NCI-H446 (cell line): Measurements from ENCODE around the gene JMJD1C.

ENCODE experiments used
- DNase-seq, 2 experiments: peaks; one replicate each; lab custom pipeline; 2025; lab: John Stamatoyannopoulos, UW

Gene JMJD1C

DNA sequence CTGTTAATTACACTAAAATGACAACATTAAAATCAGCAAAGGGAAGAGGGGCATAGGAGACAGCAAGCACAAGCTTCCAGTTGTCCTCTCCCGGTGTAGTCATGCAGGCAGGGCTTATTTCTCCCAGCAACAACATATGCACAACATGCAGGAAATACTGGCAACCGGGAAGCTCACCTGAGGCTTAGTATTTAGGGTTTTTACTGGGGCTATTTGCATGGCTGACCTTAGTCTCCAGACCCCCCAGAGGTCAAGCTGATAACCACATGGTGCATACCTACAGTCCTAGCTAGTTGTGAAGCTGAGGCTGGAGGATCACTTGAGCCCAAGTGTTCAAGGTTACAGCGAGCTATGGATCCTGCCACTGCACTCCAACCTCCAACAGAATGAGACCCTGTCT lies 12.8 kb upstream of the JMJD1C start:
- no peak for DNase-seq

- DNase-seq, result no peak
These were observed 12.2 kb upstream of the JMJD1C start for GRCh38 chr10:63477927-63478326.

- DNase-seq, result no peak
These were observed 8.7 kb upstream of the JMJD1C start for GRCh38 chr10:63474488-63474887.

DNA sequence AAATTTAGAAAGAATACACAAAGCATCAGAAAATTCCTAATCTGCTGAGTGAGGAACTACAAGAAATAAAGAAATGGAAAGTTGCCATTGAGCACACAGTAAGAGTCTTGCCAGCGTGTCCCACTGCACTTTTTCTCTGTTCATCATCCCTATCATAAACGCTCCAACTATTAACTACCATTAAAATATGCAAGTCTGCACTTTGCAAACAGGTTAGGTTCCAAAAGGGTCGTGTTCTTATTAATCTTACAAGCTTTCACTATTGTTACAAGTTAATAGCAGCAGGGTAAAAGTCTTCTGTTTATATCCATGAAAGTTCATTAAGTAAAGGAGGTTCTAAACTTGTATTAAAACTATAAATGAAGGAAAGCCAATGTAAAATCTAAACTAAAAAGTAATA lies 5.2 kb upstream of the JMJD1C start:
- no peak for DNase-seq

- DNase-seq, result no peak
These were observed 3.2 kb upstream of the JMJD1C start for GRCh38 chr10:63468947-63469346.

- DNase-seq, result no peak
These were observed 2.1 kb upstream of the JMJD1C start for GRCh38 chr10:63467841-63468240.

- peak in 1 of 2 experiments; percentile 45 for DNase-seq
These were observed 563 bp upstream of the JMJD1C start for GRCh38 chr10:63466144-63466935.

DNA sequence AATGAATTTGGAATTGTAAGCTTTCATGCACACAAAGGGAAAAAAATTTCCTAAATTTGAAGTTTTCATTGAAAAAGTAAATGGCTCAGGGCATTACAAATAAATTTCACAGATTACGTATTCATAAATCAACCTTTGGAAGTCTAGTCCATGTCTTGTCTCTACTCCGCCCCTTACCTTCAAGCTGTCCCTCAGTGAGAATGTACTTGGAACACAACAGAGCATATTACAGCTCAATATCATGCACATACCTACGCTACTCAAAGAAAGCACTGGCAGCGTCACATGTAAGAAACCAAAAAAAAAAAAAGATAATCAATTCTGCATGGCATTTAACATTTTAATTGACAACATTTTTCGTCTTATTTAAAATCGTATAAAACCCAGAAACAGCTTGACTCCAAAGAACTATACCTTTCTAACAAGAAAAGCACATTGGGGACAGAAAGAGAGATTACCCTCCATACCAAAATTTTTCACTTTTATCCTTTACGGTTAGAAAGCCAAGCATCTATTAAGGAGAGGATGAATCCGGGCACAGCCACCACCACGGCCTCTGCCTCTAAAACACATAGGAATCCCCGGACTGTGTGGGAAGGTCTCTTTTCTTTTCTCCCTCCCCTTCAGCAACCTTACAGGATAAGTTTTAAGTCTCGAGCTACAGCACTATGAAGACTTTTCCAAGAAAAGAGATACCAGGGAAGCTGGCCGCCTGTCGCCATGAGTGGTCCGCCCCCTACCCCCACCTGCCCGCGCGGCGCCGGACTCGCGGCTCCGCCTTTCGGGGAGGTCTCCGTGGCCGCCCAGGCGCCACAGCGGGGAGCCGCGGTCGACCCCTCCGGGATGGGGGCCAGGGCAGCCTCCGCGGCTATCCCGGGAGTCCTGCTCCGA lies 1.1 kb downstream of the JMJD1C start:
- DNase-seq, result no peak

GRCh38 chr10:63462442-63462841 lies 3.3 kb downstream of the JMJD1C start:
- no peak for DNase-seq

DNA sequence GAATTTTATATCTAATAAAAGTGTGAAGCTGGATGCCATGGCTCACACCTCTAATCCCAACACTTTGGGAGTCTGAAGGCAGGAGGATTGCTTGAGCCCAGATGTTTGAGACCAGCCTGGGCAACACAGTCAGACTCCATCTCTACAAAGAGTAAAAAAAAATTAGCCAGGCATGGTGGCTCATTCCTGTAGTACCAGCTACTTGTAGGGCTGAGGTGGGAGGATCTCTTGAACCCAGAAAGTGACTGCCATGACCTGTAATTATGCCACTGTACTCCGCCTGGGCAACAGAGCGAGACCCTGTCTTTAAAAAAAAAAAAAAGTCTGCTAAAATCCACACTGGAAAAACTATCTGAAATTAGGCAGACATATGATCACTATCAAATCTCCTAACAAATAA lies 7.6 kb downstream of the JMJD1C start:
- no peak for DNase-seq

GRCh38 chr10:63457594-63457993 lies 8.2 kb downstream of the JMJD1C start:
- no peak for DNase-seq

- DNase-seq, result peak in 1 of 2 experiments; percentile 7
These were observed 9.2 kb downstream of the JMJD1C start for GRCh38 chr10:63456437-63457210.

GRCh38 chr10:63455507-63455906 lies 10.3 kb downstream of the JMJD1C start:
- no peak for DNase-seq

GRCh38 chr10:63454631-63455030 lies 11.1 kb downstream of the JMJD1C start:
- no peak for DNase-seq

DNA sequence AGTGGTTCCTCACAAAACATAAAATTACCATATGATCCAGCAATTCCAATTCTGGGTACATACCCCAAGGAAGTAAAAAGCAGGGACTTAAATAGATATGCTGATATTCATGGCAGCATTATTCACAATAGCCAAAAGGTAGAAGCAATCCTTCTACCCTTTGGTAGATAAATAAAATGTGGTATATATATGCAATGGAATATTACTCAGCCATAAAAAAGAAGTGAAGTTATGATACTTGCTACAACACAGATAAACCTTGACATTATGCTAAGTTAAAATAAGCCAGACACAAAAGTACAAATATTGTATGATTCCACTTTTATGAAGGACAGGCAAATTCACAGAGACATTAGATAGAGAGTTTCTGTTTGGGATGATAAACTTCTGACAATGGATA lies 13.3 kb downstream of the JMJD1C start:
- DNase-seq, result no peak

DNA sequence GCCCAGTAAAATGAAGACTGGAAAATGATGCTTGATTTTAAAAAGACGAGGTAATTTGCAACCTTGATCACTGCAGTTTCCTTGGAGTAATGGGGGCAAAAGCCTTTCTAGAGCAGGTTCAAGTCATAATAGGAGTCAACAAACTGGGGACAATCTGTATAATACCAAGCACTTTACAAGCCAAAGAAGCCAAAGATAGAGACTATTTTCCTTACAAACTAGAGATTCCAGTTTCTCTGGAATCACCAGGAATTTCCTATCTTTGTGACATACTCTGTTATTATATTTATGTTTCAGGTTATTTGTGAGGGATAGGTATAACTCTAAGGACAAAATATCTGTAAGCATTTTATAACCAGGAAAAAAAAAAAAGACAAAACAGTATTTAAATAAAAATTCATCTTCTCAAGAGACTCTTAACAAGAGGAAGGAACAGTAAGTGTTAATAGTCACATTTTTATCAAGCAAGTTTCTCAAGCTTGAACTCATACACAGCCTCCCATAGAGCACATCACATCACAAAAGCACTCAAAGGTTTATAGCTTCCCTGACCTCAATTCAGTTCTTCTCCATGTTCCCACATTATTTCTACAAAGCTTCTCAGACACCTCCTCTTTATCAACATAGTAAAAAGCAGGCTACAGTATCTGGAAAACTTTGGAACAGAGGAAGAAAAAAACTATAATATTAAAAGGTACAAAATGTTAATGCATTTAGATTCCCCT lies 18.9 kb downstream of the JMJD1C start:
- DNase-seq, result no peak

DNA sequence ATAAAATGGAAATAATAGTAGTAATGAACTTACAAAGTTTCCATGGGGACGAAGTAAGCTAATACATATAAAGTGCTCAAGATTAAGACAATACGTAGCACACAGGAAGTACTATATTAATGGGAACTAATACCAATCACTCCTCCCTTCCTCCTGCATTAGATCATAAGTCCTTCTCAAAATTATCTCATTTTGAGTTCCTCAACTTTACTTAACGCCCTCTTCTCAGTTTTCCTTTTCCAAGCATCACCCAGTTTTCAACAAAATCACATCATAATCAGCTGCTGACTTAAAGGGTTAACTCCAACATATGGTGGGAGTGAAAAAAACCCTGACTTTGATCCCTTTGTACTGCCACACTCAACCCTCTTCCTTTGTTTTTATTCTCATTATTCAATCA lies 24.4 kb downstream of the JMJD1C start:
- DNase-seq, result no peak

- DNase-seq, result no peak
These were observed 26.2 kb downstream of the JMJD1C start for GRCh38 chr10:63439607-63440006.

DNA sequence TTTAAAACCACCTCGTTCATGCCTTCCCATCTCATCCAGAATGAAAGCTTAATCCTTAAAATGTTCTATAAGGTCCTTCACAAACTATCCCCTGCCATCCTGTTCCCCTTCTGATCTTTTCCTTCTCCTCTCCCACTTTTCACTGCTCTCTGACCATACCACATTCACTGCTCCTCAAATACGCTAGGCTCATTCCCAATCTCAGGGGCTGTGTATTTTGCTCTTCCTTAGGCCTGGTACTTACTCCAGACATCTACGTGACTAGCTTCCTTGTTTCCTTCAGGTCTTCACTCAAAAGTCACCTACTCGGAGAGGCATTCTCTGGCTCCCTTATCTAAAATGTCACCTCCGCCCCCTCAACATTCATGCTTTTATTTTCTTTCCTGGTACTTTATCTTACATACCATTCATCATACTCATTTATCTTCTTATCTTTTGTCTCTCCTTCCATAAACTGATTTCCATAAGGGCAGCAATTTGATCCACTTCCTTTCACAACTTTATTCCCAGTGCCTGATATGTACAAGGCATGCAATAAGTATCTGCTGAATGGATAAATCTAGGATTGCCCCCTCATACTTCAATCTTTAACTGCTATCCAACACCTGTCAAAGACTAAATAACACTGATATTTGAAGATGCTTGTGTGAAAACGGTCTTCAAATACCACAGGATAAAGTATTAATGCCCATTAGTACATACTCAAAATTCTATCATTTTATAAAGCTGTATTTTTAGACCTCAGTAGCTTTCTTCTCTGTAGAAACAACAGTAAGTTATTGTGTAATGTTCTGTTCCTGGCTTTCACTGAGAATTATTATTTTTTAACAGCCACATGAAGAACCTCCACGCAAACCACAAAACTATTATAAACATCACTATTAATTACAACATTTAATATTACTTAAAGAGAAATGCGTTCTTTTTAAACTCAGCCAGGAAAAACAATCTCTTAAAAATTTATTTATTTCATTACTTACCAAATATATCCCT lies 27.0 kb downstream of the JMJD1C start:
- DNase-seq, result no peak
